Endodermal cell (in vitro differentiated cells): ENCODE results near the gene AAK1. TPM values are rescaled to one million over a fixed set of nuclear protein-coding genes. Genes with fewer than 3 reads are reported as not detected.

Experiments
- DNase-seq: peaks from one replicate; pipeline ENCODE4 v3.0.0-alpha.2; 2017
- H3K27ac ChIP-seq: 2 replicates; pipeline ENCODE4 v1.5.1; 2013; ENCODE audit warnings: mild to moderate bottlenecking, low read depth, low read length, moderate library complexity
- H3K27me3 ChIP-seq: 2 replicates; pipeline ENCODE4 v1.6.1; 2013; ENCODE audit warnings: mild to moderate bottlenecking, low read length, moderate library complexity; ENCODE audit not compliant: insufficient read depth, control insufficient read depth, poor library complexity, severe bottlenecking
- H3K36me3 ChIP-seq: 2 replicates; pipeline ENCODE4 v1.7.0; 2013; ENCODE audit warnings: mild to moderate bottlenecking, low read length, moderate library complexity; ENCODE audit not compliant: control insufficient read depth, insufficient read depth
- H3K4me1 ChIP-seq: one replicate; pipeline ENCODE4 v1.7.0; 2013; ENCODE audit warnings: low read length; ENCODE audit not compliant: control insufficient read depth, insufficient read depth
- H3K4me3 ChIP-seq: 2 replicates; pipeline ENCODE4 v1.5.1; 2013; ENCODE audit warnings: mild to moderate bottlenecking, low read length, moderate library complexity
- H3K9ac ChIP-seq: 2 replicates; pipeline ENCODE4 v1.6.1; 2013; ENCODE audit warnings: mild to moderate bottlenecking, low read length, moderate library complexity; ENCODE audit not compliant: poor library complexity, severe bottlenecking; ENCODE audit errors: extremely low read depth
- H3K9me3 ChIP-seq: 2 replicates; pipeline ENCODE4 v1.6.1; 2013; ENCODE audit warnings: mild to moderate bottlenecking, low read length, moderate library complexity; ENCODE audit not compliant: control insufficient read depth
- H3K27ac Mint-ChIP-seq: 2 replicates; pipeline ENCODE4 v1.8.0; 2020; ENCODE audit warnings: mixed read lengths
- H3K27me3 Mint-ChIP-seq: 2 replicates; pipeline ENCODE4 v1.8.0; 2021; ENCODE audit warnings: mild to moderate bottlenecking, mixed read lengths; ENCODE audit not compliant: insufficient read depth
- H3K36me3 Mint-ChIP-seq: 2 replicates; pipeline ENCODE4 v1.8.0; 2020; ENCODE audit warnings: low read depth, mixed read lengths
- H3K4me1 Mint-ChIP-seq: 2 replicates; pipeline ENCODE4 v1.8.0; 2020; ENCODE audit warnings: mixed read lengths
- H3K4me3 Mint-ChIP-seq: 2 replicates; pipeline ENCODE4 v1.8.0; 2020; ENCODE audit warnings: mild to moderate bottlenecking, moderate library complexity, mixed read lengths
- H3K9me3 Mint-ChIP-seq: 2 replicates; pipeline ENCODE4 v1.8.0; 2020; ENCODE audit warnings: mild to moderate bottlenecking, mixed read lengths
- CTCF ChIP-seq: fragments of 200-600 bp; sonication (generic); conservative IDR thresholded peaks from 2 replicates; pipeline ENCODE4 v1.5.0; 2021; ENCODE audit warnings: antibody characterized with exemption, mild to moderate bottlenecking
- WGBS, 2 experiments: methylation state at CpG; one replicate each; pipeline versions ENCODE4 v1.1.5 to v1.1.7; 2013; ENCODE audit warnings: missing lambda C conversion rate in 2 of 2, mixed read lengths in 1 of 2; ENCODE audit not compliant: insufficient coverage in 1 of 2, insufficient read length in 1 of 2; 5-methylcytosine and 5-hydroxymethylcytosine counted together
- total RNA-seq, 2 donors: library from RNA; stranded (reverse); fragmentation: NEBNext Ultra II Directional in 1 of 2; extraction: Animal tissue kit (Norgen Biotek cat#: 25700) in 1 of 2; gene quantifications; 2 replicates in 1 of 2; 3 replicates in 1 of 2; pipeline ENCODE4 v1.2.1, GENCODE V29; 2021

AAK1 gene
- total RNA-seq, 2 donors from 2014 or later, result 29.2 to 34.7 TPM

- no peak for DNase-seq
- no peaks in the 10 kb centered on the region for H3K4me1 ChIP-seq
- 83 to 89% methylated on average over 1 to 3 of the region's 3 CpGs for WGBS, 2 experiments
- Mint-ChIP-seq H3K4me1 (no peaks in the 10 kb centered on the region), H3K36me3 (peaks cover 5% of the 10 kb centered on the region), H3K27me3 (no peaks in the 10 kb centered on the region), H3K4me3 (no peak overlapping the region), H3K9me3 (no peaks in the 10 kb centered on the region), H3K27ac (no peak overlapping the region)
- H3K9ac ChIP-seq, result no peak overlapping the region
- H3K27ac ChIP-seq, result no peak overlapping the region
- no peak overlapping the region for H3K4me3 ChIP-seq
- no peaks in the 10 kb centered on the region for H3K9me3 ChIP-seq
- no peaks in the 10 kb centered on the region for H3K27me3 ChIP-seq
- TF ChIP-seq CTCF, result no peak
- no peaks in the 10 kb centered on the region for H3K36me3 ChIP-seq
Measured at GRCh38 chr2:69483696-69484095, 159.8 kb downstream of the AAK1 start.

- Mint-ChIP-seq H3K36me3 (peaks cover 5% of the 10 kb centered on the region), H3K27me3 (no peaks in the 10 kb centered on the region), H3K4me3 (no peak overlapping the region), H3K9me3 (no peaks in the 10 kb centered on the region), H3K27ac (no peak overlapping the region), H3K4me1 (no peaks in the 10 kb centered on the region)
- no peaks in the 10 kb centered on the region for H3K27me3 ChIP-seq
- H3K9ac ChIP-seq, result no peak overlapping the region
- no peaks in the 10 kb centered on the region for H3K4me1 ChIP-seq
- H3K27ac ChIP-seq, result no peak overlapping the region
- no peak overlapping the region for H3K4me3 ChIP-seq
- 94% methylated on average over 3 of the region's 4 CpGs; no CpG with 5 or more reads in 1 of the 2 experiments for WGBS, 2 experiments
- no peak for DNase-seq
- no peaks in the 10 kb centered on the region for H3K36me3 ChIP-seq
- H3K9me3 ChIP-seq, result no peaks in the 10 kb centered on the region
- no peak for TF ChIP-seq CTCF
Measured at GRCh38 chr2:69483024-69483423, 160.5 kb downstream of the AAK1 start.

GRCh38 chr2:69482471-69482870, 161.1 kb downstream of the AAK1 start:
- 90 to 100% methylated on average over 1 to 3 of the region's 3 CpGs for whole genome bisulfite sequencing, 2 experiments
- no peak overlapping the region for H3K27ac Mint-ChIP-seq
- H3K9me3 Mint-ChIP-seq, result no peaks in the 10 kb centered on the region
- no peaks in the 10 kb centered on the region for H3K27me3 Mint-ChIP-seq
- Histone ChIP-seq H3K27me3 (no peaks in the 10 kb centered on the region), H3K4me1 (no peaks in the 10 kb centered on the region), H3K27ac (no peak overlapping the region), H3K9ac (no peak overlapping the region), H3K9me3 (no peaks in the 10 kb centered on the region), H3K36me3 (no peaks in the 10 kb centered on the region), H3K4me3 (no peak overlapping the region)
- H3K4me1 Mint-ChIP-seq, result no peaks in the 10 kb centered on the region
- no peak for TF ChIP-seq CTCF
- H3K4me3 Mint-ChIP-seq, result no peak overlapping the region
- no peak for DNase-seq
- peaks cover 5% of the 10 kb centered on the region for H3K36me3 Mint-ChIP-seq
